WTC11 (cell line): ENCODE results near the gene NAP1L2. TPM values are rescaled to one million over a fixed set of nuclear protein-coding genes. Genes with fewer than 3 reads are reported as not detected.
A peak's percentile ranks its signal among the peaks of the same experiment; 100 is the strongest.

ENCODE experiments used
- ATAC-seq: fragments of 200-7000 bp; cut with Tn5 transposase; 2 replicates; pipeline ENCODE4 v1.10.0; 2021; ENCODE audit warnings: mild to moderate bottlenecking, moderate library complexity
- CTCF ChIA-PET: fragments of 300-600 bp; sonication (Branson Sonifier 250); formaldehyde crosslinking; loops from one replicate; lab custom pipeline; 2021; ENCODE audit warnings: antibody characterized with exemption; lab: Charles Lee
- POLR2A ChIA-PET: fragments of 350-600 bp; sonication (Branson Sonifier 250); formaldehyde crosslinking; loops from one replicate; lab custom pipeline; 2021; ENCODE audit warnings: antibody characterized with exemption; lab: Charles Lee
- DNase-seq: peaks from one replicate; pipeline ENCODE4 v3.0.0; 2021; ENCODE audit warnings: low spot score
- H3K27ac Mint-ChIP-seq: 2 replicates; pipeline ENCODE4 v1.8.0; 2021; ENCODE audit warnings: mixed read lengths
- H3K27me3 Mint-ChIP-seq: 2 replicates; pipeline ENCODE4 v1.8.0; 2021; ENCODE audit warnings: low read depth, mild to moderate bottlenecking, moderate library complexity, mixed read lengths
- H3K36me3 Mint-ChIP-seq: 2 replicates; pipeline ENCODE4 v1.8.0; 2021; ENCODE audit warnings: mixed read lengths
- H3K4me1 Mint-ChIP-seq: 2 replicates; pipeline ENCODE4 v1.8.0; 2022; ENCODE audit warnings: mixed read lengths
- H3K4me3 Mint-ChIP-seq: 2 replicates; pipeline ENCODE4 v1.8.0; 2021; ENCODE audit warnings: mild to moderate bottlenecking, moderate library complexity, mixed read lengths
- H3K9me3 Mint-ChIP-seq: 2 replicates; pipeline ENCODE4 v1.8.0; 2021; ENCODE audit warnings: mixed read lengths
- ATF1 ChIP-seq: sonication (generic); formaldehyde crosslinking; IDR thresholded peaks from 2 replicates; pipeline ENCODE4 v1.8.1; 2023; ENCODE audit warnings: mild to moderate bottlenecking, moderate library complexity, missing genetic modification reagents
- EMX1 ChIP-seq: fragments of 250-450 bp; sonication (Bioruptor Pico); IDR thresholded peaks from 2 replicates; pipeline ENCODE4 v1.8.0; 2021; ENCODE audit warnings: mild to moderate bottlenecking
- FOXK1 ChIP-seq: sonication (generic); formaldehyde crosslinking; IDR thresholded peaks from 2 replicates; pipeline ENCODE4 v1.8.0; 2022; ENCODE audit warnings: mild to moderate bottlenecking, moderate library complexity, missing genetic modification reagents
- GRHL2 ChIP-seq: fragments of 250-450 bp; sonication (Bioruptor Pico); IDR thresholded peaks from 2 replicates; pipeline ENCODE4 v1.8.0; 2022; ENCODE audit warnings: mild to moderate bottlenecking, moderate library complexity; ENCODE audit not compliant: insufficient replicate concordance, severe bottlenecking
- GTF2I ChIP-seq: fragments of 250-450 bp; sonication (Bioruptor Pico); conservative IDR thresholded peaks from 2 replicates; pipeline ENCODE4 v1.4.0; 2021; ENCODE audit warnings: mild to moderate bottlenecking
- NFYB ChIP-seq: sonication (generic); formaldehyde crosslinking; conservative IDR thresholded peaks from 2 replicates; pipeline ENCODE4 v1.8.0; 2022; ENCODE audit warnings: low read depth, missing genetic modification reagents
- OVOL2 ChIP-seq: fragments of 250-450 bp; sonication (Bioruptor Pico); IDR thresholded peaks from 2 replicates; pipeline ENCODE4 v1.9.0; 2021; ENCODE audit warnings: mild to moderate bottlenecking, borderline replicate concordance
- RORB ChIP-seq: fragments of 250-450 bp; sonication (Bioruptor Pico); IDR thresholded peaks from 2 replicates; pipeline ENCODE4 v1.9.0; 2021; ENCODE audit warnings: mild to moderate bottlenecking
- SP1 ChIP-seq: sonication (generic); formaldehyde crosslinking; conservative IDR thresholded peaks from 2 replicates; pipeline ENCODE4 v1.8.1; 2022; ENCODE audit warnings: missing genetic modification reagents
- TCF7 ChIP-seq: sonication (generic); formaldehyde crosslinking; IDR thresholded peaks from 2 replicates; pipeline ENCODE4 v1.8.0; 2022; ENCODE audit warnings: mild to moderate bottlenecking, low read depth, missing genetic modification reagents, moderate library complexity
- ZNF317 ChIP-seq: sonication (generic); formaldehyde crosslinking; IDR thresholded peaks from 2 replicates; pipeline ENCODE4 v1.8.1; 2023; ENCODE audit warnings: low read depth, mild to moderate bottlenecking, moderate library complexity, missing genetic modification reagents, borderline replicate concordance
- total RNA-seq: library from RNA; stranded (reverse); gene quantifications from 3 replicates; pipeline ENCODE4 v1.2.3, GENCODE V29; 2021
- TF ChIP-seq, protein P1 (sequence below): sonication (generic); formaldehyde crosslinking; IDR thresholded peaks from 2 replicates; pipeline ENCODE4 v1.8.1; 2022; ENCODE audit warnings: low read depth, mild to moderate bottlenecking, moderate library complexity, missing genetic modification reagents, borderline replicate concordance
- TF ChIP-seq, protein P2 (sequence below): sonication (generic); formaldehyde crosslinking; IDR thresholded peaks from 2 replicates; pipeline ENCODE4 v1.8.0; 2023; ENCODE audit warnings: missing genetic modification reagents
- TF ChIP-seq, protein P3 (sequence below): fragments of 250-450 bp; sonication (Bioruptor Pico); IDR thresholded peaks from 2 replicates; pipeline ENCODE4 v1.9.0; 2021; ENCODE audit warnings: mild to moderate bottlenecking, borderline replicate concordance
- TF ChIP-seq, protein P4 (sequence below): sonication (generic); formaldehyde crosslinking; IDR thresholded peaks from 2 replicates; pipeline ENCODE4 v1.8.1; 2023; ENCODE audit warnings: mild to moderate bottlenecking, missing genetic modification reagents, moderate library complexity
- TF ChIP-seq, protein P5 (sequence below): fragments of 250-450 bp; sonication (Bioruptor Pico); IDR thresholded peaks from 2 replicates; pipeline ENCODE4 v1.8.0; 2021; ENCODE audit warnings: mild to moderate bottlenecking
- TF ChIP-seq, protein P6 (sequence below): fragments of 250-450 bp; sonication (Bioruptor Pico); IDR thresholded peaks from 2 replicates; pipeline ENCODE4 v1.9.0; 2021; ENCODE audit warnings: mild to moderate bottlenecking
- TF ChIP-seq, protein P7 (sequence below): sonication (generic); formaldehyde crosslinking; IDR thresholded peaks from 2 replicates; pipeline ENCODE4 v1.8.1; 2023; ENCODE audit warnings: mild to moderate bottlenecking, missing genetic modification reagents, moderate library complexity
- TF ChIP-seq, protein P8 (sequence below): sonication (generic); formaldehyde crosslinking; IDR thresholded peaks from 2 replicates; pipeline ENCODE4 v1.8.1; 2023; ENCODE audit warnings: mild to moderate bottlenecking, missing genetic modification reagents
- TF ChIP-seq, protein P9 (sequence below): sonication (generic); formaldehyde crosslinking; IDR thresholded peaks from 2 replicates; pipeline ENCODE4 v1.8.1; 2023; ENCODE audit warnings: mild to moderate bottlenecking, moderate library complexity, missing genetic modification reagents

The NAP1L2 gene
- total RNA-seq, 1 experiment from 2014 or later: 13.0 TPM

DNA sequence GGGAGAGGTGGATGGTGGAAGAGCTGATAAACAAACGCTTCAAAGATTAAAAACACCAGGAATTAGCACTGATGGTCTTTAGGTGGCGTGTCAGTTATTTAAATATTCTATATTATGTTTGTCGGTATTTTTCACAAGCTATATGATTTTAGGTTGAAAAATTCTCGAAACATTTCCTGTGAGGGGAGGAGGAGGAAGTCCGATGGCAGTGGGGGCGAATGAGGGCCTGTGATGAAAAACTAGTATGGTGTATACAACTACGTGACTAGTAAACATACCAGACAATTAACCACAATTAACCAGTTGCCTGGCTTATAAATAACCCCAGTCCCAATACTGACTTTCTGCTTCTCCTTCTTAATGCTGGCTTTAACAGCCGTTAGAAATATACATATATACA lies 595 bp upstream of the NAP1L2 start:
- Mint-ChIP-seq H3K27me3 (no peaks in the 10 kb centered on the region; the same call in 1 of the 2 replicates), H3K36me3 (no peaks in the 10 kb centered on the region), H3K9me3 (no peaks in the 10 kb centered on the region), H3K4me3 (peak overlapping the region; percentile 93), H3K4me1 (peaks cover 19% of the 10 kb centered on the region), H3K27ac (peak overlapping the region; percentile 94; the same call in 1 of the 2 replicates)
- CTCF ChIA-PET: interaction anchor here (1.3 kb wide), 1 partner anchor 87 kb away, joined by 3 read pairs; no protein-coding TSS in a partner anchor
- POLR2A ChIA-PET: no interaction called here
- no peak for DNase-seq
- no peak for ATAC-seq
- no peak for TF ChIP-seq TCF7 (CRISPR knock-in tag)
- TF ChIP-seq ATF1 (CRISPR knock-in tag): no peak
- TF ChIP-seq, protein P1, sequence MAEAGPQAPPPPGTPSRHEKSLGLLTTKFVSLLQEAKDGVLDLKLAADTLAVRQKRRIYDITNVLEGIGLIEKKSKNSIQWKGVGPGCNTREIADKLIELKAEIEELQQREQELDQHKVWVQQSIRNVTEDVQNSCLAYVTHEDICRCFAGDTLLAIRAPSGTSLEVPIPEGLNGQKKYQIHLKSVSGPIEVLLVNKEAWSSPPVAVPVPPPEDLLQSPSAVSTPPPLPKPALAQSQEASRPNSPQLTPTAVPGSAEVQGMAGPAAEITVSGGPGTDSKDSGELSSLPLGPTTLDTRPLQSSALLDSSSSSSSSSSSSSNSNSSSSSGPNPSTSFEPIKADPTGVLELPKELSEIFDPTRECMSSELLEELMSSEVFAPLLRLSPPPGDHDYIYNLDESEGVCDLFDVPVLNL (CRISPR knock-in tag): no peak
- TF ChIP-seq, protein P2, sequence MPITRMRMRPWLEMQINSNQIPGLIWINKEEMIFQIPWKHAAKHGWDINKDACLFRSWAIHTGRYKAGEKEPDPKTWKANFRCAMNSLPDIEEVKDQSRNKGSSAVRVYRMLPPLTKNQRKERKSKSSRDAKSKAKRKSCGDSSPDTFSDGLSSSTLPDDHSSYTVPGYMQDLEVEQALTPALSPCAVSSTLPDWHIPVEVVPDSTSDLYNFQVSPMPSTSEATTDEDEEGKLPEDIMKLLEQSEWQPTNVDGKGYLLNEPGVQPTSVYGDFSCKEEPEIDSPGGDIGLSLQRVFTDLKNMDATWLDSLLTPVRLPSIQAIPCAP (CRISPR knock-in tag): no peak
- TF ChIP-seq ZNF317 (CRISPR knock-in tag): no peak
- TF ChIP-seq, protein P3, sequence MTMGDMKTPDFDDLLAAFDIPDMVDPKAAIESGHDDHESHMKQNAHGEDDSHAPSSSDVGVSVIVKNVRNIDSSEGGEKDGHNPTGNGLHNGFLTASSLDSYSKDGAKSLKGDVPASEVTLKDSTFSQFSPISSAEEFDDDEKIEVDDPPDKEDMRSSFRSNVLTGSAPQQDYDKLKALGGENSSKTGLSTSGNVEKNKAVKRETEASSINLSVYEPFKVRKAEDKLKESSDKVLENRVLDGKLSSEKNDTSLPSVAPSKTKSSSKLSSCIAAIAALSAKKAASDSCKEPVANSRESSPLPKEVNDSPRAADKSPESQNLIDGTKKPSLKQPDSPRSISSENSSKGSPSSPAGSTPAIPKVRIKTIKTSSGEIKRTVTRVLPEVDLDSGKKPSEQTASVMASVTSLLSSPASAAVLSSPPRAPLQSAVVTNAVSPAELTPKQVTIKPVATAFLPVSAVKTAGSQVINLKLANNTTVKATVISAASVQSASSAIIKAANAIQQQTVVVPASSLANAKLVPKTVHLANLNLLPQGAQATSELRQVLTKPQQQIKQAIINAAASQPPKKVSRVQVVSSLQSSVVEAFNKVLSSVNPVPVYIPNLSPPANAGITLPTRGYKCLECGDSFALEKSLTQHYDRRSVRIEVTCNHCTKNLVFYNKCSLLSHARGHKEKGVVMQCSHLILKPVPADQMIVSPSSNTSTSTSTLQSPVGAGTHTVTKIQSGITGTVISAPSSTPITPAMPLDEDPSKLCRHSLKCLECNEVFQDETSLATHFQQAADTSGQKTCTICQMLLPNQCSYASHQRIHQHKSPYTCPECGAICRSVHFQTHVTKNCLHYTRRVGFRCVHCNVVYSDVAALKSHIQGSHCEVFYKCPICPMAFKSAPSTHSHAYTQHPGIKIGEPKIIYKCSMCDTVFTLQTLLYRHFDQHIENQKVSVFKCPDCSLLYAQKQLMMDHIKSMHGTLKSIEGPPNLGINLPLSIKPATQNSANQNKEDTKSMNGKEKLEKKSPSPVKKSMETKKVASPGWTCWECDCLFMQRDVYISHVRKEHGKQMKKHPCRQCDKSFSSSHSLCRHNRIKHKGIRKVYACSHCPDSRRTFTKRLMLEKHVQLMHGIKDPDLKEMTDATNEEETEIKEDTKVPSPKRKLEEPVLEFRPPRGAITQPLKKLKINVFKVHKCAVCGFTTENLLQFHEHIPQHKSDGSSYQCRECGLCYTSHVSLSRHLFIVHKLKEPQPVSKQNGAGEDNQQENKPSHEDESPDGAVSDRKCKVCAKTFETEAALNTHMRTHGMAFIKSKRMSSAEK: no peak
- TF ChIP-seq, protein P4, sequence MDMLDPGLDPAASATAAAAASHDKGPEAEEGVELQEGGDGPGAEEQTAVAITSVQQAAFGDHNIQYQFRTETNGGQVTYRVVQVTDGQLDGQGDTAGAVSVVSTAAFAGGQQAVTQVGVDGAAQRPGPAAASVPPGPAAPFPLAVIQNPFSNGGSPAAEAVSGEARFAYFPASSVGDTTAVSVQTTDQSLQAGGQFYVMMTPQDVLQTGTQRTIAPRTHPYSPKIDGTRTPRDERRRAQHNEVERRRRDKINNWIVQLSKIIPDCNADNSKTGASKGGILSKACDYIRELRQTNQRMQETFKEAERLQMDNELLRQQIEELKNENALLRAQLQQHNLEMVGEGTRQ (CRISPR knock-in tag): no peak

DNA sequence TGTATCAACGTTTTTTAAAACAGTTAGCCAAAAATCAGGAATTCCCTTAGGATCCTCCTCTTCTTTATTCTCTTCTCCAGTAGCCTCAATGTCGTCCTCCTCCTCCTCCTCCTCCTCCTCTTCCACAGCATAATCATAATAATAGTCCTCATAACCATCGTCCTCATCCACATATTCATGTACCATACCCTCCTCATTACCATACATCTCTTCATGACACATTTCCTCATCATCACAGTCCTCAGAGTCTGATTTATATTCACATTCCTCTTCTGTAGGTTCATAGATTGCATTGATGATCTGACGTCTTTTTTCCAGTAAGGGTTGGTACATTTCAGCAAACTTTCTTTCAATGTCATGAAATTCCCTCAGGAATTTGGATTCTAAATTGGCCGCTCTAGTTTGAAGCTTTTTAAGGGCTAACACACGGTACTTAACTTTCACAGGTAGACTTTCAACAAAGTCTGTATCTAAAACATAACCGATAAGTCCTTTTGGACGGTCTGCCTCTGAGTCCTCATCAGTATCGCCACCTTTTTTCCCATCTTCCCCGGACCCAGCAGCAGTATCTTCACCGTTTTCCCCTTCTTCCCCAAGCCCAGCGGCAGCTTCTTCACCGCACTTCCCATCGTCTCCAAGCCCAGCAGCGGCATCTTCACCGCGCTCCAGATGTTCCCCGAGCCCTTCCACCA lies 771 bp downstream of the NAP1L2 start:
- Mint-ChIP-seq H3K9me3 (no peaks in the 10 kb centered on the region), H3K36me3 (no peaks in the 10 kb centered on the region), H3K27ac (peak overlapping the region; percentile 94), H3K4me3 (peak overlapping the region; percentile 93), H3K27me3 (no peaks in the 10 kb centered on the region; the same call in 1 of the 2 replicates), H3K4me1 (peaks cover 19% of the 10 kb centered on the region)
- DNase-seq (no peak), ATAC-seq (no peak)
- CTCF ChIA-PET: interaction anchor here (1.3 kb wide), 1 partner anchor 86 kb away, joined by 3 read pairs; no protein-coding TSS in a partner anchor
- POLR2A ChIA-PET: no interaction called here
- no peak for TF ChIP-seq TCF7 (CRISPR knock-in tag)
- TF ChIP-seq GTF2I (CRISPR knock-in tag): no peak
- no peak for TF ChIP-seq SP1
- TF ChIP-seq, protein P5, sequence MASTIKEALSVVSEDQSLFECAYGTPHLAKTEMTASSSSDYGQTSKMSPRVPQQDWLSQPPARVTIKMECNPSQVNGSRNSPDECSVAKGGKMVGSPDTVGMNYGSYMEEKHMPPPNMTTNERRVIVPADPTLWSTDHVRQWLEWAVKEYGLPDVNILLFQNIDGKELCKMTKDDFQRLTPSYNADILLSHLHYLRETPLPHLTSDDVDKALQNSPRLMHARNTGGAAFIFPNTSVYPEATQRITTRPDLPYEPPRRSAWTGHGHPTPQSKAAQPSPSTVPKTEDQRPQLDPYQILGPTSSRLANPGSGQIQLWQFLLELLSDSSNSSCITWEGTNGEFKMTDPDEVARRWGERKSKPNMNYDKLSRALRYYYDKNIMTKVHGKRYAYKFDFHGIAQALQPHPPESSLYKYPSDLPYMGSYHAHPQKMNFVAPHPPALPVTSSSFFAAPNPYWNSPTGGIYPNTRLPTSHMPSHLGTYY: no peak
- TF ChIP-seq, protein P6, sequence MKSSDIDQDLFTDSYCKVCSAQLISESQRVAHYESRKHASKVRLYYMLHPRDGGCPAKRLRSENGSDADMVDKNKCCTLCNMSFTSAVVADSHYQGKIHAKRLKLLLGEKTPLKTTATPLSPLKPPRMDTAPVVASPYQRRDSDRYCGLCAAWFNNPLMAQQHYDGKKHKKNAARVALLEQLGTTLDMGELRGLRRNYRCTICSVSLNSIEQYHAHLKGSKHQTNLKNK (CRISPR knock-in tag): no peak
- no peak for TF ChIP-seq GRHL2 (CRISPR knock-in tag)
- TF ChIP-seq, protein P7, sequence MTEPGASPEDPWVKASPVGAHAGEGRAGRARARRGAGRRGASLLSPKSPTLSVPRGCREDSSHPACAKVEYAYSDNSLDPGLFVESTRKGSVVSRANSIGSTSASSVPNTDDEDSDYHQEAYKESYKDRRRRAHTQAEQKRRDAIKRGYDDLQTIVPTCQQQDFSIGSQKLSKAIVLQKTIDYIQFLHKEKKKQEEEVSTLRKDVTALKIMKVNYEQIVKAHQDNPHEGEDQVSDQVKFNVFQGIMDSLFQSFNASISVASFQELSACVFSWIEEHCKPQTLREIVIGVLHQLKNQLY: no peak
- TF ChIP-seq, protein P8, sequence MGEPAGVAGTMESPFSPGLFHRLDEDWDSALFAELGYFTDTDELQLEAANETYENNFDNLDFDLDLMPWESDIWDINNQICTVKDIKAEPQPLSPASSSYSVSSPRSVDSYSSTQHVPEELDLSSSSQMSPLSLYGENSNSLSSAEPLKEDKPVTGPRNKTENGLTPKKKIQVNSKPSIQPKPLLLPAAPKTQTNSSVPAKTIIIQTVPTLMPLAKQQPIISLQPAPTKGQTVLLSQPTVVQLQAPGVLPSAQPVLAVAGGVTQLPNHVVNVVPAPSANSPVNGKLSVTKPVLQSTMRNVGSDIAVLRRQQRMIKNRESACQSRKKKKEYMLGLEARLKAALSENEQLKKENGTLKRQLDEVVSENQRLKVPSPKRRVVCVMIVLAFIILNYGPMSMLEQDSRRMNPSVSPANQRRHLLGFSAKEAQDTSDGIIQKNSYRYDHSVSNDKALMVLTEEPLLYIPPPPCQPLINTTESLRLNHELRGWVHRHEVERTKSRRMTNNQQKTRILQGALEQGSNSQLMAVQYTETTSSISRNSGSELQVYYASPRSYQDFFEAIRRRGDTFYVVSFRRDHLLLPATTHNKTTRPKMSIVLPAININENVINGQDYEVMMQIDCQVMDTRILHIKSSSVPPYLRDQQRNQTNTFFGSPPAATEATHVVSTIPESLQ (CRISPR knock-in tag): no peak
- TF ChIP-seq, protein P9, sequence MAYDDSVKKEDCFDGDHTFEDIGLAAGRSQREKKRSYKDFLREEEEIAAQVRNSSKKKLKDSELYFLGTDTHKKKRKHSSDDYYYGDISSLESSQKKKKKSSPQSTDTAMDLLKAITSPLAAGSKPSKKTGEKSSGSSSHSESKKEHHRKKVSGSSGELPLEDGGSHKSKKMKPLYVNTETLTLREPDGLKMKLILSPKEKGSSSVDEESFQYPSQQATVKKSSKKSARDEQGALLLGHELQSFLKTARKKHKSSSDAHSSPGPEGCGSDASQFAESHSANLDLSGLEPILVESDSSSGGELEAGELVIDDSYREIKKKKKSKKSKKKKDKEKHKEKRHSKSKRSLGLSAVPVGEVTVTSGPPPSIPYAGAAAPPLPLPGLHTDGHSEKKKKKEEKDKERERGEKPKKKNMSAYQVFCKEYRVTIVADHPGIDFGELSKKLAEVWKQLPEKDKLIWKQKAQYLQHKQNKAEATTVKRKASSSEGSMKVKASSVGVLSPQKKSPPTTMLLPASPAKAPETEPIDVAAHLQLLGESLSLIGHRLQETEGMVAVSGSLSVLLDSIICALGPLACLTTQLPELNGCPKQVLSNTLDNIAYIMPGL (CRISPR knock-in tag): no peak
- no peak for TF ChIP-seq RORB
- TF ChIP-seq NFYB (CRISPR knock-in tag): no peak
- TF ChIP-seq OVOL2: no peak
- no peak for TF ChIP-seq FOXK1 (CRISPR knock-in tag)
- TF ChIP-seq EMX1: no peak
